D721Med (cell line): ENCODE data around the gene BARHL1.
A peak's percentile ranks its signal among the peaks of the same experiment; 100 is the strongest.
"Not testable (repeated sequence)": the region's sequence is repeated elsewhere in the genome, so short reads cannot be mapped to it uniquely, and the experiment has no call there.

Experiments
- DNase-seq: peaks from one replicate; pipeline ENCODE4 v3.0.0; 2011; ENCODE audit warnings: low spot score; ENCODE audit not compliant: insufficient read length
- FAIRE-seq: peaks from 2 replicates; lab custom pipeline; 2011; peaks lifted over from hg19 to GRCh38; lab: Jason Lieb, UNC
- TF ChIP-seq, protein P1 (sequence below): IDR thresholded peaks from 2 replicates; pipeline ENCODE4 v1.5.1; 2012; ENCODE audit warnings: mild to moderate bottlenecking, control low read depth; ENCODE audit not compliant: insufficient read depth; ENCODE audit errors: missing control alignments

BARHL1 gene

DNA sequence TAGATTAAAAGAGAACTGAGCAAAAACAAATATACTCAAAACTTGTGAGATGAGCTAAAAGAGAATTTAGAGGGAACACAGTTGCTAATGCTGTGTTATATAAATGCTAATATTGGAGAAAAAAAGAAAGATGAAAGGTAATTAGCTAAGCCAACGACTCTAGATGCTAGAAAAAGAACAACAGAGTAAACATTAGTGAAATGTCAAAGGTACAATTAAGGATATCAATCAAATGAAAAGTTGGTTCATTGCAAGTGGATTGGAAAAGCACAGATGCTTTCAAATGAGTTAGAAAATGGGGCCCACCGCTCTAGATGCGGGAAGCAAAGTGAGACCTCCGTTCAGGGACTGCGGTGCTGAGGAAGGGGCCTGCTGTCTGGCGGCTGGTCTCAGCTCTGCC lies 17.9 kb upstream of the BARHL1 start:
- no peak for DNase-seq
- TF ChIP-seq, protein P1, sequence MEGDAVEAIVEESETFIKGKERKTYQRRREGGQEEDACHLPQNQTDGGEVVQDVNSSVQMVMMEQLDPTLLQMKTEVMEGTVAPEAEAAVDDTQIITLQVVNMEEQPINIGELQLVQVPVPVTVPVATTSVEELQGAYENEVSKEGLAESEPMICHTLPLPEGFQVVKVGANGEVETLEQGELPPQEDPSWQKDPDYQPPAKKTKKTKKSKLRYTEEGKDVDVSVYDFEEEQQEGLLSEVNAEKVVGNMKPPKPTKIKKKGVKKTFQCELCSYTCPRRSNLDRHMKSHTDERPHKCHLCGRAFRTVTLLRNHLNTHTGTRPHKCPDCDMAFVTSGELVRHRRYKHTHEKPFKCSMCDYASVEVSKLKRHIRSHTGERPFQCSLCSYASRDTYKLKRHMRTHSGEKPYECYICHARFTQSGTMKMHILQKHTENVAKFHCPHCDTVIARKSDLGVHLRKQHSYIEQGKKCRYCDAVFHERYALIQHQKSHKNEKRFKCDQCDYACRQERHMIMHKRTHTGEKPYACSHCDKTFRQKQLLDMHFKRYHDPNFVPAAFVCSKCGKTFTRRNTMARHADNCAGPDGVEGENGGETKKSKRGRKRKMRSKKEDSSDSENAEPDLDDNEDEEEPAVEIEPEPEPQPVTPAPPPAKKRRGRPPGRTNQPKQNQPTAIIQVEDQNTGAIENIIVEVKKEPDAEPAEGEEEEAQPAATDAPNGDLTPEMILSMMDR, result no peak
- no peak for FAIRE-seq

DNA sequence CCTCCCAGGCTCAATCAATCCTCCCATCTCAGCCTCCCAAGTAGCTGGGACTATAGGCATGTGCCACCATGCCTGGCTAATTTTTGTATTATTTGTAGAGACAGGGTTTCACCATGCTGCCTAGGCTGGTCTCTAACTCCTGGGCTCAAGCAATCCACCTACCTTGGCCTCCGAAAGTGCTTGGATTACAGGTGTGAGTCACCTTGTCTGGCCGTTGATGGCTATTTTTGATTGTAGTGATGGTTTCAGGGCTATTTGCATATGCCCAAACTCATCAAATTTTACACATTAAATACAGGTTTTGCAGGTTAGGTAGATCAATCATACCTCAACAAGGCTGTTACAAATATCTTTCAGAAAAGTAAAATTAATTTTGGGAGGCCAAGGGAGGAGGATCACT lies 13.6 kb upstream of the BARHL1 start:
- not testable (repeated sequence) for DNase-seq, FAIRE-seq

DNA sequence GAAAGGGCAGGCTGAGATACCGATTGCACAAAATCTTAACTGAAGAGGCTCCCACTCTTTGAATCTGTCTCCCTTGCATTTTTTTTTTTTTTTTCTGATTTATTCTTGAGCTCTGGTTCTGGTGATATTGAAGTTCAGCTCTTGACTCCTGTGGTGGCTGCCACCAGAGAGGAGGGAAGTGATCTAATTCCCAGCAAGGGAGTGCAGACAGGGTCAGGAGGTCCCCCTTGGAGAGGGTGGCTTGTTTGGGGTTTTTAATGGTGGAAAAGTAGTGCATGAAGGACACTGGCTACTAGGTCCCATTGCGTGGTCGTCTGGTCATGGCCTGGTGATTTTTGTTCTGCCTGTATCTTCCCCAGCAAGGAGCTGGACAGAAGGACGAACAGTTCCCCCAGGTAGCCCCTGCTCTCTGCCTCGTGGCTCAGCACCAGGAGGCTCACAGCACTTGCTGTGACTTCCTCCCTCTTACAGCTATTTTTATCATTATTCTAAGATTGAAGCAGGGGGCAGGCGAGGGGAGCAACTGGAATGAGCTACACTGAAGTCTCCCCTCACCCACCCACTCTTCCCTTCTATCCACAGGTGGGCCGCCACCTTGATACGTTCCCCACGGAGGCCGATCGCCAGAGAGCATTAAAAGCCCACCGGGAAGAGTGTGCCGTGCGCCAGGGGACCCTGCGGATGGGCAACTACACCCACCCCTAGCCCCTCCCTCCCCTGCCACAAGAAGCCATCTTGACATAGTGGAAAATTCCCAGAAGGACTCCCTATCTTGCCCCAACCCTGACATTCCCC lies 10.4 kb upstream of the BARHL1 start:
- DNase-seq, result no peak
- no peak for FAIRE-seq
- TF ChIP-seq, protein P1, result no peak

DNA sequence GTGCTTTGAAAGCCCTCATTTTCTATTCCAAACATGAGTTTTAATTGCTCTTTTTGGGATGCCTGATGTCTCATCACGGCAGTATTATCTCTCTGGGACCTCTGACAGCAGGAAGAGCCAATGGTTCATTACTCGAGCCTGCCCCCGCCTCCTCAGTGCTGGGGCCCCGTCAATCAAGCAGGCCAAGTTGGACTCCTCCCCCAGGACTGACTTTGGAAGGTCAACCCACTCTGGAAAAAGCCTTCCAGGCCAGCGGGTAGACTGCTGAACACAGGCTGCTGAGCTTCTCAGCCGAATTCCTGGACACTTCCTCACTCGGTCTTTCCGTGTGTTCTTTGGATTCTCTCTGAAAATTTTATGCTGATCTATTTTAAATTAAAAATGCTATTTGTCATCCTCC lies 9.5 kb upstream of the BARHL1 start:
- DNase-seq, result no peak
- no peak for FAIRE-seq
- TF ChIP-seq, protein P1, result no peak

DNA sequence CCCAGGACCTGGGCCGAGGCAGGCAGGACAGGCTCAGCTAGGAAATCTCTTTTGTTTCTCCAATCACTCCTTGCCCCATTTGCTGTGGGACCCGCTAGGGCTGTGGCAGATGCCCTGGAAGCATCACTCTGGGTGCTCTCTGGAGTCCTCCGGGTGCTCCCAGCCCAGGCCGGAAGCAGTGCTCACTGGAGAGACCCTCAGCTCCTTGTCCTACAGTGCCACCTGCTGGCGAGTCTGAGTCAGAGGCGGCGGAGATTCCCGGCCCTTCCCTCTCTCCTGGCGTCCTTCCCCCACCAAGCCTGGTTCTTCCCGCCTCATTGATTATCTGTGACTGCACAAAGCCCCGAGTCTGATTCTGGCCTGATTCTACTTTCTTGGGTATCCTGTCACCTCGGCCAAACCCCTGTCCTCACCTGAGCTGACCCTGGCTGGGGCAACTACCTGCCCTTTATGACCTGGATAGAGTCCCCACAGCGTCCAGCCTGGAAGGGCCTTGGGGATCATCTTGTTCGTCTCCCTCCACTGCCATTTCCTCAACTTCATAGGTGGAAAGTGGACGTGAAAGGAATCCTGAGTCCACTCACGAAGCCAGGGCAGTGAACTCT lies 7.3 kb upstream of the BARHL1 start:
- TF ChIP-seq, protein P1, result peak; percentile 68
- no peak for FAIRE-seq
- peak; percentile 87 for DNase-seq

DNA sequence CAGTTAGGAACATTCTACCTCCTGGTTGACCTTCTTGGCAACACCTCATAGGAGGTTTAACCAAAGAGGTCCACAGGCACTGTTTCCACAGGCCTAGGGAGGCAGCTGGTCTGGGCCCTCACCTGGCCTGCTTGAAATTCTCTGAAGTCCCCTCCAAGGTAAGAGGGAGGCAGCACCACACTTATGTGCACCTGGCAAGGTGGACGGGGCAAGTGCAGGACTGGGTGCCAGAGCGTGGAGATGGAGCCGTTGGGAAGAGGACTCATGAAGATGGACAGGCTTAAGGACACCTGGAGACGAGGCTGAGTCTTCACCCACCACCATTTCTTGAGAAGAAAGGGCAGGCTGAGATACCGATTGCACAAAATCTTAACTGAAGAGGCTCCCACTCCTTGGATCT lies 6.6 kb upstream of the BARHL1 start:
- TF ChIP-seq, protein P1, result no peak

DNA sequence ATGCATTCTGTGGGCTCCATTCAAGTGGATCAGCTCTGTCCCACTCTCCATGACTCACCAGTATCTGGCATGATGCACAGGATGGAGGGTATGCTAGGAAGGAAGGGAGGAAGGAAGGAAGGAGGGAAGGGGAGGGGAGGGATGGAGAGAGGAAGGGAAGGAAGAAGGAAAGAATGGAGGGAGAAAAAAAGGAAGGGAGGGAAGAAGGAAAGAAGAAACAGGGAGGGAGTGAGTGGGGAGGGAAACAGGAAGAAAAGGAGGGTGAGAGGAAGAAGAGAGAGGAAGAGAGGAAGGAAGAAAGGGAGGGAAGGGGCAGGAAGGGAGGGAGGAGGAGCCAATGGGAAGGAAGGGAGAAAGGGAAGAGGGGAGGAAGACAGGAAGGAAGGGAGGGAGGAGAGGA lies 5.3 kb upstream of the BARHL1 start:
- DNase-seq (no peak), FAIRE-seq (no peak)
- TF ChIP-seq, protein P1, result no peak

More for the DNA sequence above, 6.6 kb upstream of the BARHL1 start:
- DNase-seq, result no peak
- FAIRE-seq, result no peak
